GM12891 (cell line): Measurements from ENCODE around the gene CDK6.

Experiments
- POLR2A ChIP-seq: IDR thresholded peaks from 2 replicates; pipeline ENCODE4 v1.6.1; 2011; ENCODE audit warnings: low read depth, low read length, control low read depth
- POLR2AphosphoS5 ChIP-seq: IDR thresholded peaks from 2 replicates; pipeline ENCODE4 v1.6.1; 2011; ENCODE audit warnings: low read depth, low read length, control low read depth
- POU2F2 ChIP-seq: IDR thresholded peaks from 2 replicates; pipeline ENCODE4 v1.6.1; 2011; ENCODE audit warnings: low read depth, mild to moderate bottlenecking, control low read depth, low read length, moderate library complexity
- SPI1 ChIP-seq: IDR thresholded peaks from 2 replicates; pipeline ENCODE4 v1.6.1; 2011; ENCODE audit warnings: low read depth, low read length, control low read depth

- TF ChIP-seq POLR2AphosphoS5 (no peak), POLR2A (no peak), POU2F2 (no peak), SPI1 (no peak)
These were observed 121.6 kb downstream of the CDK6 start for GRCh38 chr7:92714767-92715166.
